SK-N-SH treated with all-trans-retinoic acid at 6 μM for 48 hours (cell line): Measurements from ENCODE around the gene TNS3.

Experiments
- CREB5 ChIP-seq: fragments of 250-450 bp; sonication (Bioruptor Pico); IDR thresholded peaks from 2 replicates; pipeline ENCODE4 v1.5.1; 2020; ENCODE audit warnings: low read depth, mild to moderate bottlenecking, moderate library complexity
- ESRRG ChIP-seq: fragments of 250-450 bp; sonication (Bioruptor Pico); IDR thresholded peaks from 2 replicates; pipeline ENCODE4 v1.6.1; 2021; ENCODE audit warnings: mild to moderate bottlenecking
- GLIS3 ChIP-seq: fragments of 250-450 bp; sonication (Bioruptor Pico); IDR thresholded peaks from 2 replicates; pipeline ENCODE4 v1.5.0; 2020; ENCODE audit warnings: mild to moderate bottlenecking, moderate library complexity
- ISL1 ChIP-seq: fragments of 250-450 bp; sonication (Bioruptor Pico); IDR thresholded peaks from 2 replicates; pipeline ENCODE4 v2.1.2; 2022; ENCODE audit warnings: mild to moderate bottlenecking, moderate library complexity
- OSR1 ChIP-seq: fragments of 250-450 bp; sonication (Bioruptor Pico); IDR thresholded peaks from 2 replicates; pipeline ENCODE4 v1.8.0; 2022; ENCODE audit warnings: moderate library complexity, mild to moderate bottlenecking, inconsistent platforms
- PATZ1 ChIP-seq: fragments of 250-450 bp; sonication (Bioruptor Pico); IDR thresholded peaks from 2 replicates; pipeline ENCODE4 v1.8.0; 2020; ENCODE audit warnings: mild to moderate bottlenecking, moderate library complexity, borderline replicate concordance
- SNAI2 ChIP-seq: fragments of 250-450 bp; sonication (Bioruptor Pico); IDR thresholded peaks from 2 replicates; pipeline ENCODE4 v1.5.0; 2020; ENCODE audit warnings: mild to moderate bottlenecking, moderate library complexity
- TCF4 ChIP-seq: fragments of 250-450 bp; sonication (Bioruptor Pico); IDR thresholded peaks from 2 replicates; pipeline ENCODE4 v1.8.0; 2021; ENCODE audit warnings: mild to moderate bottlenecking, moderate library complexity, borderline replicate concordance
- ZC3H10 ChIP-seq: fragments of 250-450 bp; sonication (Bioruptor Pico); IDR thresholded peaks from 2 replicates; pipeline ENCODE4 v1.5.1; 2021; ENCODE audit warnings: mild to moderate bottlenecking, moderate library complexity
- ZFP3 ChIP-seq: fragments of 250-450 bp; sonication (Bioruptor Pico); IDR thresholded peaks from 2 replicates; pipeline ENCODE4 v1.5.0; 2020; ENCODE audit warnings: mild to moderate bottlenecking, moderate library complexity
- ZFP30 ChIP-seq: fragments of 450-650 bp; formaldehyde crosslinking; IDR thresholded peaks from 2 replicates; pipeline ENCODE4 v1.5.0; 2022; ENCODE audit warnings: mild to moderate bottlenecking, moderate library complexity
- ZNF565 ChIP-seq: fragments of 450-650 bp; formaldehyde crosslinking; conservative IDR thresholded peaks from 2 replicates; pipeline ENCODE4 v1.5.0; 2020; ENCODE audit warnings: low read depth, mild to moderate bottlenecking, moderate library complexity
- ZNF70 ChIP-seq: fragments of 450-650 bp; formaldehyde crosslinking; IDR thresholded peaks from 2 replicates; pipeline ENCODE4 v1.5.0; 2020; ENCODE audit warnings: mild to moderate bottlenecking, moderate library complexity
- TF ChIP-seq, protein P1 (sequence below): fragments of 250-450 bp; sonication (Bioruptor Pico); IDR thresholded peaks from 2 replicates; pipeline ENCODE4 v1.5.0; 2020; ENCODE audit warnings: mild to moderate bottlenecking, moderate library complexity

DNA sequence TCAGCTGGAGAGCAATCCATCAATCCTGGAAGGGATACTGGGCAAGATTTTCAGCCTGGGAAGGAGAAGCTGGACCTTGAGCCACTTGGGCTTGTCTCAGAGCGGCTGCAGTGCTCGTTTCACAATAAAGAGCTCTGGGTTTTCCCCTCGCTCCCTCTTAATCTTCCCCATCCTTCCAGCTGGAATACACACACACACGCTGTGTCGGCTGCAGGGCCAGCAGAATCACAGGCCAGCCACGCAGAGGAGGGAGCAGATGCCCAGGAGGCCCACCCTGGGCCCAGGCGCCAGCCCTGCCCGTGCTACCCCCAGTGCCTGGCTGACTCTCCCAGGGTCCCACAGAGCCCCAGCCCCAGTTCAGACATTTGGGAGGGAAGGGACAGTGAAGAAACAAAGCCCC is 255.1 kb downstream of the TNS3 start:
- TF ChIP-seq GLIS3 (CRISPR knock-in tag) (no peak), PATZ1 (CRISPR knock-in tag) (no peak), OSR1 (CRISPR knock-in tag) (no peak), ZFP30 (CRISPR knock-in tag) (no peak), ZNF70 (no peak), TCF4 (no peak), ZFP3 (no peak), ZNF565 (CRISPR knock-in tag) (no peak), CREB5 (no peak), SNAI2 (CRISPR knock-in tag) (no peak), ZC3H10 (no peak), ISL1 (CRISPR knock-in tag) (no peak), ESRRG (no peak)
- TF ChIP-seq, protein P1, sequence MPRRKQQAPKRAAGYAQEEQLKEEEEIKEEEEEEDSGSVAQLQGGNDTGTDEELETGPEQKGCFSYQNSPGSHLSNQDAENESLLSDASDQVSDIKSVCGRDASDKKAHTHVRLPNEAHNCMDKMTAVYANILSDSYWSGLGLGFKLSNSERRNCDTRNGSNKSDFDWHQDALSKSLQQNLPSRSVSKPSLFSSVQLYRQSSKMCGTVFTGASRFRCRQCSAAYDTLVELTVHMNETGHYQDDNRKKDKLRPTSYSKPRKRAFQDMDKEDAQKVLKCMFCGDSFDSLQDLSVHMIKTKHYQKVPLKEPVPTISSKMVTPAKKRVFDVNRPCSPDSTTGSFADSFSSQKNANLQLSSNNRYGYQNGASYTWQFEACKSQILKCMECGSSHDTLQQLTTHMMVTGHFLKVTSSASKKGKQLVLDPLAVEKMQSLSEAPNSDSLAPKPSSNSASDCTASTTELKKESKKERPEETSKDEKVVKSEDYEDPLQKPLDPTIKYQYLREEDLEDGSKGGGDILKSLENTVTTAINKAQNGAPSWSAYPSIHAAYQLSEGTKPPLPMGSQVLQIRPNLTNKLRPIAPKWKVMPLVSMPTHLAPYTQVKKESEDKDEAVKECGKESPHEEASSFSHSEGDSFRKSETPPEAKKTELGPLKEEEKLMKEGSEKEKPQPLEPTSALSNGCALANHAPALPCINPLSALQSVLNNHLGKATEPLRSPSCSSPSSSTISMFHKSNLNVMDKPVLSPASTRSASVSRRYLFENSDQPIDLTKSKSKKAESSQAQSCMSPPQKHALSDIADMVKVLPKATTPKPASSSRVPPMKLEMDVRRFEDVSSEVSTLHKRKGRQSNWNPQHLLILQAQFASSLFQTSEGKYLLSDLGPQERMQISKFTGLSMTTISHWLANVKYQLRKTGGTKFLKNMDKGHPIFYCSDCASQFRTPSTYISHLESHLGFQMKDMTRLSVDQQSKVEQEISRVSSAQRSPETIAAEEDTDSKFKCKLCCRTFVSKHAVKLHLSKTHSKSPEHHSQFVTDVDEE (CRISPR knock-in tag): no peak
